Measurements from ENCODE around the gene PCED1A.

PCED1A gene

GRCh38 chr20:2839732-2840137 lies 720 bp downstream of the PCED1A start:
- peaks cover 18 to 20% of the 10 kb centered on the region in 2 experiments for H3K4me1 ChIP-seq (ENCODE audit: control insufficient read depth in 1 of 2, insufficient read depth in 1 of 2, low read depth in 1 of 2, low read length in 1 of 2)
- peak overlapping the region; percentile 87 for H3K27ac ChIP-seq
- peak overlapping the region; percentile 96 to 100 for H3K4me3 ChIP-seq (ENCODE audit: low read depth in 1 of 2, low read length in 1 of 2)
- no peak for TF ChIP-seq CTCF (IDR thresholded peaks at IDR 0.05)
- no peaks in the 10 kb centered on the region for H3K27me3 ChIP-seq
- H3K9me3 ChIP-seq = no peaks in the 10 kb centered on the region
- H3K36me3 ChIP-seq = no peaks in the 10 kb centered on the region

- Histone ChIP-seq H3K27ac (peak overlapping the region; percentile 87), H3K4me3 (ENCODE audit: low read depth in 1 of 2, low read length in 1 of 2) (peak overlapping the region in 1 of 2 experiments; percentile 96)
- no peak for TF ChIP-seq CTCF (IDR thresholded peaks at IDR 0.05)
Observed at GRCh38 chr20:2838847-2839671, 1.4 kb downstream of the PCED1A start.

GRCh38 chr20:2838170-2838797 lies 2.2 kb downstream of the PCED1A start:
- no peak for TF ChIP-seq CTCF (IDR thresholded peaks at IDR 0.05)
- no peak overlapping the region for H3K27ac ChIP-seq
- H3K27me3 ChIP-seq = no peaks in the 10 kb centered on the region
- no peaks in the 10 kb centered on the region for H3K36me3 ChIP-seq
- peaks cover 18 to 20% of the 10 kb centered on the region in 2 experiments for H3K4me1 ChIP-seq (ENCODE audit: control insufficient read depth in 1 of 2, insufficient read depth in 1 of 2, low read depth in 1 of 2, low read length in 1 of 2)
- no peaks in the 10 kb centered on the region for H3K9me3 ChIP-seq
- no peak overlapping the region for H3K4me3 ChIP-seq (ENCODE audit: low read depth in 1 of 2, low read length in 1 of 2)

More at GRCh38 chr20:2838847-2839671, 1.4 kb downstream of the PCED1A start:
- no peaks in the 10 kb centered on the region for H3K27me3 ChIP-seq
- H3K4me1 ChIP-seq (ENCODE audit: control insufficient read depth in 1 of 2, insufficient read depth in 1 of 2, low read depth in 1 of 2, low read length in 1 of 2) = peaks cover 18 to 20% of the 10 kb centered on the region in 2 experiments
- H3K36me3 ChIP-seq = no peaks in the 10 kb centered on the region
- H3K9me3 ChIP-seq = no peaks in the 10 kb centered on the region

DNA sequence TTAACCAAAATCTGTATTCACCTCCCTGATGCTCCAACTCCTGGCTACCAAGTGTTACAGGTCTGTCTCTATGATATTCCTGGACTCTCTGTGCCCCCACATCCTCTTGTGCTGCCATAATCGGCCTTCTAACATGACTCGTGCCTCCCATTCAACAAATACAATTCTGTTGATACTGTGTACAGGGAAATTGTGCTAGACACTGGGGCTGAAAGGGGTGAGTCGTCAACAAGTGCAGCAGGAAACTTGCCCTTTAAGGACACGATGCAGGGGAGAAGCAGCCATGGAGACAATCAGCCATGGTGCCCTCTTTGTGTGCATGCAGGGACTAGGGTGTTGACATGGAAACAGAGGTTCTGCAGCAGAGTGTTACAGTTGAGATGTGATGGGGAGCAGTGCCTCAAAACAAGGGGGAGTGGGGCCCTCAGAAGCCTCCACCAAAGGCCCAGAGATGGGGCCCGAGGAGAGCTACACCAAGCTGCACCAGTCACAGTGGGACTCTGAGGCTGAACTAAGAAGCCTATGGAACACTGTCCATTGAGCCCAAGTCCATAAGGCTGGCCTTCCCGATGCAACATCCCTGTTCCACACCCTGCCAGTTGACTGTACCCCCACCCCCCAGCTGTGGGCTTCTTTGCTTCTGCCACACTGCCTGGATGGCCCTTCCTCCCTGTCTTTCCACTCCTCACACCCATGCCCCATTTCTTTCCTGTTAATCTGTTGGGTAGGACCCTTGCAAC lies 3.1 kb downstream of the PCED1A start:
- H3K9me3 ChIP-seq = no peaks in the 10 kb centered on the region
- no peak overlapping the region for H3K4me3 ChIP-seq (ENCODE audit: low read depth in 1 of 2, low read length in 1 of 2)
- TF ChIP-seq CTCF (IDR thresholded peaks at IDR 0.05) = no peak
- H3K36me3 ChIP-seq = no peaks in the 10 kb centered on the region
- H3K27me3 ChIP-seq = no peaks in the 10 kb centered on the region
- peaks cover 18 to 20% of the 10 kb centered on the region in 2 experiments for H3K4me1 ChIP-seq (ENCODE audit: control insufficient read depth in 1 of 2, insufficient read depth in 1 of 2, low read depth in 1 of 2, low read length in 1 of 2)
- H3K27ac ChIP-seq = no peak overlapping the region

GRCh38 chr20:2836035-2836434 lies 4.4 kb downstream of the PCED1A start:
- Histone ChIP-seq H3K36me3 (no peaks in the 10 kb centered on the region), H3K27me3 (peaks cover 4% of the 10 kb centered on the region), H3K4me3 (ENCODE audit: low read depth in 1 of 2, low read length in 1 of 2) (no peak overlapping the region), H3K9me3 (no peaks in the 10 kb centered on the region), H3K27ac (no peak overlapping the region), H3K4me1 (ENCODE audit: control insufficient read depth in 1 of 2, insufficient read depth in 1 of 2, low read depth in 1 of 2, low read length in 1 of 2) (peaks cover 12 to 13% of the 10 kb centered on the region in 2 experiments)
- no peak for TF ChIP-seq CTCF (IDR thresholded peaks at IDR 0.05)
